Upper lobe of left lung (tissue), 6 donors: ENCODE results near the gene PSMB7. TPM values are rescaled to one million over a fixed set of nuclear protein-coding genes. Genes with fewer than 3 reads are reported as not detected.

ENCODE experiments used
- ATAC-seq, 2 donors: fragments of 200-7000 bp; cut with Tn5 transposase; one replicate each; pipeline ENCODE4 v1.9.1; 2022; ENCODE audit warnings: mild to moderate bottlenecking in 2 of 2, moderate library complexity in 2 of 2; ENCODE audit not compliant: low FRiP score in 2 of 2
- DNase-seq, 2 donors: peaks; one replicate each; pipeline ENCODE4 v3.0.0-alpha.2; 2019 to 2020
- H3K27ac ChIP-seq, 4 donors: fragments of 200-600 bp; sonication (generic); one replicate each; pipeline ENCODE4 v1.5.1; 2016 to 2019
- H3K27me3 ChIP-seq, 4 donors: fragments of 200-600 bp; sonication (generic); one replicate each; pipeline ENCODE4 v1.5.1; 2017 to 2019
- H3K36me3 ChIP-seq, 4 donors: fragments of 200-600 bp; sonication (generic); one replicate each; pipeline ENCODE4 v1.5.1; 2016 to 2019
- H3K4me1 ChIP-seq, 4 donors: fragments of 200-600 bp; sonication (generic); one replicate each; pipeline ENCODE4 v1.5.1; 2018 to 2019
- H3K4me3 ChIP-seq, 4 donors: fragments of 200-600 bp; sonication (generic); one replicate each; pipeline ENCODE4 v1.5.1; 2017 to 2019; ENCODE audit warnings: mild to moderate bottlenecking in 2 of 4, moderate library complexity in 1 of 4
- H3K9me3 ChIP-seq, 4 donors: fragments of 200-600 bp; sonication (generic); one replicate each; pipeline ENCODE4 v1.5.1; 2018 to 2019
- CTCF ChIP-seq, 6 experiments: fragments of 450-650 bp in 4 of 6; fragments of 200-600 bp in 2 of 6; sonication (generic) in 2 of 6; IDR thresholded peaks; one replicate each; pipeline ENCODE4 v1.5.1; 2016 to 2019; ENCODE audit warnings: antibody characterized with exemption in 6 of 6
- EP300 ChIP-seq, 4 donors: sonication (generic); formaldehyde crosslinking; IDR thresholded peaks; one replicate each; pipeline ENCODE4 v1.5.1; 2017; ENCODE audit warnings: antibody characterized with exemption in 4 of 4, control low read depth in 2 of 4
- POLR2A ChIP-seq, 4 donors: fragments of 450-650 bp; IDR thresholded peaks; one replicate each; pipeline ENCODE4 v1.5.1; 2016 to 2017; ENCODE audit warnings: antibody characterized with exemption in 4 of 4, mild to moderate bottlenecking in 2 of 4
- POLR2AphosphoS5 ChIP-seq, 2 donors: sonication (generic); formaldehyde crosslinking; IDR thresholded peaks; one replicate each; pipeline ENCODE4 v1.5.1; 2017; ENCODE audit warnings: antibody characterized with exemption in 2 of 2
- WGBS, 2 donors: methylation state at CpG; one replicate each; pipeline ENCODE4 v1.1.5; 2017 to 2018; 5-methylcytosine and 5-hydroxymethylcytosine counted together
- total RNA-seq, 6 donors: library from RNA; depleted of rRNA in 4 of 6; stranded (reverse); fragments of >200 nt in 4 of 6; gene quantifications; one replicate each; pipeline versions ENCODE4 v1.1.0 to v1.2.1, GENCODE V29; 2016 to 2021
- donor health status: DM: no; HTN: no; CAD: no; lungs with moderate emphysema.
- donor health status: DM: no; HTN: yes; CAD: no; lungs with severe emphysema.

The PSMB7 gene
- total RNA-seq, 6 donors from 2014 or later: 17.8 to 112 (median 87.1) TPM

GRCh38 chr9:124386201-124386600 is 29.0 kb downstream of the PSMB7 start:
- H3K4me3 ChIP-seq: no peak overlapping the region
- H3K27me3 ChIP-seq: no peaks in the 10 kb centered on the region
- H3K36me3 ChIP-seq: peaks cover 0 to 18% (median 9%) of the 10 kb centered on the region in 4 donors
- no peaks in the 10 kb centered on the region for H3K9me3 ChIP-seq
- 87 to 94% methylated on average over 3 of the region's 3 CpGs for WGBS, 2 donors
- DNase-seq (no peak), ATAC-seq (no peak)
- peaks cover 18 to 35% (median 24%) of the 10 kb centered on the region in 4 donors for H3K4me1 ChIP-seq
- H3K27ac ChIP-seq: no peak overlapping the region
- no peak for TF ChIP-seq CTCF (IDR thresholded peaks at IDR 0.05)
- TF ChIP-seq POLR2A (IDR thresholded peaks at IDR 0.05): no peak
- TF ChIP-seq POLR2AphosphoS5 (IDR thresholded peaks at IDR 0.05): no peak
- TF ChIP-seq EP300 (IDR thresholded peaks at IDR 0.05): no peak

DNA sequence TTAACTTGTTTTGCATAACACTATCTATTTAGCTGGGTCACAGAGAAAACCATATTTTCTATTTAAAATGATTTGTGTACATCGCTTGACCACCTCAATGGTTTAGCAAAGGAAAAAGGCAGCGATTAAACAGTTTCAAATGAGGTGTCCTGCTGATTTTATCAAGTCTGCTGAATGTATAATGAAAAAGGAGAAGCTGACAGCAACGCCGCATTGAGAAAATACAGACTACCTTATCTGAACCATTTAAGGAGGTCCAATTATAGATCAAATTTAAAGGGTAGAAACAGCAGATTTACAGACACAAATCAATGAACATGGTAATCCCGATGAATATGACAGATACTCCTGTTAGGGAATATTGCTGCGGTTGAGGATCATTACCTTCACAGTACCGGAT is 29.6 kb downstream of the PSMB7 start:
- peaks cover 13 to 29% (median 20%) of the 10 kb centered on the region in 4 donors for H3K4me1 ChIP-seq
- peaks cover 0 to 21% (median 9%) of the 10 kb centered on the region in 4 donors for H3K36me3 ChIP-seq
- H3K4me3 ChIP-seq: no peak overlapping the region
- WGBS, 2 donors: 76 to 85% methylated on average over 7 of the region's 7 CpGs
- no peak for TF ChIP-seq EP300 (IDR thresholded peaks at IDR 0.05)
- TF ChIP-seq POLR2A (IDR thresholded peaks at IDR 0.05): no peak
- ATAC-seq (no peak), DNase-seq (no peak)
- no peaks in the 10 kb centered on the region for H3K9me3 ChIP-seq
- H3K27me3 ChIP-seq: no peaks in the 10 kb centered on the region
- H3K27ac ChIP-seq: no peak overlapping the region

GRCh38 chr9:124384846-124385245 is 30.4 kb downstream of the PSMB7 start:
- peaks cover 0 to 29% (median 9%) of the 10 kb centered on the region in 4 donors for H3K36me3 ChIP-seq
- no peak overlapping the region for H3K27ac ChIP-seq
- DNase-seq: no peak
- no peaks in the 10 kb centered on the region for H3K9me3 ChIP-seq
- no peak for TF ChIP-seq CTCF (IDR thresholded peaks at IDR 0.05)
- no peak for TF ChIP-seq POLR2A (IDR thresholded peaks at IDR 0.05)
- TF ChIP-seq POLR2AphosphoS5 (IDR thresholded peaks at IDR 0.05): no peak
- TF ChIP-seq EP300 (IDR thresholded peaks at IDR 0.05): no peak
- peaks cover 9 to 25% (median 16%) of the 10 kb centered on the region in 4 donors for H3K4me1 ChIP-seq
- ATAC-seq: no peak
- no peak overlapping the region for H3K4me3 ChIP-seq
- 89 to 90% methylated on average over 5 of the region's 5 CpGs for WGBS, 2 donors
- no peaks in the 10 kb centered on the region for H3K27me3 ChIP-seq

- DNase-seq (no peak), ATAC-seq (no peak)
- WGBS, 2 donors: 88 to 91% methylated on average over 7 of the region's 7 CpGs
- peaks cover 3 to 22% (median 13%) of the 10 kb centered on the region in 4 donors for H3K4me1 ChIP-seq
- no peaks in the 10 kb centered on the region for H3K9me3 ChIP-seq
- H3K27ac ChIP-seq: no peak overlapping the region
- H3K36me3 ChIP-seq: peaks cover 0 to 35% (median 9%) of the 10 kb centered on the region in 4 donors
- TF ChIP-seq POLR2A (IDR thresholded peaks at IDR 0.05): no peak
- no peak for TF ChIP-seq EP300 (IDR thresholded peaks at IDR 0.05)
- TF ChIP-seq CTCF (IDR thresholded peaks at IDR 0.05): no peak
- H3K27me3 ChIP-seq: no peaks in the 10 kb centered on the region
- no peak overlapping the region for H3K4me3 ChIP-seq
These were observed 31.0 kb downstream of the PSMB7 start for GRCh38 chr9:124384210-124384609.

- 61 to 68% methylated on average over 4 of the region's 4 CpGs for WGBS, 2 donors
- H3K9me3 ChIP-seq: no peaks in the 10 kb centered on the region
- H3K4me3 ChIP-seq: no peak overlapping the region
- H3K27me3 ChIP-seq: no peaks in the 10 kb centered on the region
- no peak for TF ChIP-seq EP300 (IDR thresholded peaks at IDR 0.05)
- TF ChIP-seq POLR2A (IDR thresholded peaks at IDR 0.05): no peak
- no peak for TF ChIP-seq CTCF (IDR thresholded peaks at IDR 0.05)
- TF ChIP-seq POLR2AphosphoS5 (IDR thresholded peaks at IDR 0.05): no peak
- H3K36me3 ChIP-seq: peaks cover 0 to 36% (median 9%) of the 10 kb centered on the region in 4 donors
- H3K27ac ChIP-seq: no peak overlapping the region
- DNase-seq (no peak), ATAC-seq (no peak)
- H3K4me1 ChIP-seq: peaks cover 0 to 3% (median 0%) of the 10 kb centered on the region in 4 donors
These were observed 33.9 kb downstream of the PSMB7 start for GRCh38 chr9:124381170-124381945.
